IMR-90 (cell line): ENCODE measurements around the gene COPZ2. TPM values are rescaled to one million over a fixed set of nuclear protein-coding genes. Genes with fewer than 3 reads are reported as not detected.
"Not testable (repeated sequence)": the region's sequence is repeated elsewhere in the genome, so short reads cannot be mapped to it uniquely, and the experiment has no call there.

ENCODE experiments used
- ATAC-seq: fragments of 200-7000 bp; cut with Tn5 transposase; 2 replicates; pipeline ENCODE4 v1.9.1; 2020; ENCODE audit warnings: low read depth, mild to moderate bottlenecking, moderate library complexity
- BruUV-seq: library from RNA; stranded (reverse); fragments of 400-500 nt; replicated peaks from 2 replicates; lab custom pipeline; 2021; lab: Mats Ljungman, UMichigan
- CTCF ChIA-PET: fragments of 300-600 bp; formaldehyde crosslinking; extraction: SDS; loops from one replicate; lab custom pipeline; 2021; ENCODE audit warnings: antibody characterized with exemption; lab: Yijun Ruan, JAX
- POLR2A ChIA-PET: fragments of 300-600 bp; sonication (Branson Sonifier 250); formaldehyde crosslinking; loops from one replicate; lab custom pipeline; 2022; ENCODE audit warnings: antibody characterized with exemption; ENCODE audit not compliant: unreplicated experiment; lab: Charles Lee
- DNase-seq: peaks from one replicate; pipeline ENCODE4 v3.0.0; 2013
- H2AFZ ChIP-seq: replicated peaks from 2 replicates; pipeline ENCODE3; 2013; ENCODE audit warnings: low read length, mild to moderate bottlenecking; ENCODE audit not compliant: poor library complexity
- H2AK5ac ChIP-seq: 2 replicates; pipeline ENCODE4 v1.6.1; 2013; ENCODE audit warnings: low read depth, low read length, inconsistent platforms
- H2AK9ac ChIP-seq: replicated peaks from 2 replicates; pipeline ENCODE3; 2013; ENCODE audit warnings: mild to moderate bottlenecking, low read depth, low read length, moderate library complexity; ENCODE audit not compliant: poor library complexity
- H2BK120ac ChIP-seq: 2 replicates; pipeline ENCODE4 v1.6.1; 2013; ENCODE audit warnings: low read depth, low read length, inconsistent platforms
- H2BK15ac ChIP-seq: 3 replicates; pipeline ENCODE4 v1.6.1; 2013; ENCODE audit warnings: low read depth, low read length, inconsistent platforms
- H2BK20ac ChIP-seq: 2 replicates; pipeline ENCODE4 v1.6.1; 2013; ENCODE audit warnings: low read depth, mild to moderate bottlenecking, inconsistent platforms, low read length, moderate library complexity
- H2BK5ac ChIP-seq: 2 replicates; pipeline ENCODE4 v1.6.1; 2013; ENCODE audit warnings: mild to moderate bottlenecking, low read depth, low read length, inconsistent platforms; ENCODE audit not compliant: poor library complexity, severe bottlenecking
- H3K14ac ChIP-seq: replicated peaks from 2 replicates; pipeline ENCODE4 v1.6.1; 2013; ENCODE audit warnings: low read depth, low read length, inconsistent platforms
- H3K18ac ChIP-seq: 2 replicates; pipeline ENCODE4 v1.6.1; 2013; ENCODE audit warnings: low read depth, low read length, control low read depth
- H3K23ac ChIP-seq: 2 replicates; pipeline ENCODE4 v1.6.1; 2013; ENCODE audit warnings: low read depth, low read length, inconsistent platforms
- H3K27ac ChIP-seq: 2 replicates; pipeline ENCODE4 v1.5.1; 2013; ENCODE audit warnings: mild to moderate bottlenecking, control low read depth, low read length; ENCODE audit not compliant: insufficient read depth
- H3K27me3 ChIP-seq: 2 replicates; pipeline ENCODE4 v1.6.1; 2013; ENCODE audit warnings: low read length; ENCODE audit not compliant: control insufficient read depth, insufficient read depth
- H3K36me3 ChIP-seq: 2 replicates; pipeline ENCODE4 v1.6.1; 2013; ENCODE audit warnings: low read length, mixed read lengths; ENCODE audit not compliant: control insufficient read depth, insufficient read depth
- H3K4ac ChIP-seq: 2 replicates; pipeline ENCODE4 v1.6.1; 2013; ENCODE audit warnings: low read depth, low read length, inconsistent platforms
- H3K4me1 ChIP-seq: 2 replicates; pipeline ENCODE4 v1.6.1; 2013; ENCODE audit warnings: low read length, mixed read lengths; ENCODE audit not compliant: control insufficient read depth, insufficient read depth
- H3K4me2 ChIP-seq: 2 replicates; pipeline ENCODE4 v1.6.1; 2013; ENCODE audit warnings: low read depth, mild to moderate bottlenecking, control low read depth, low read length, moderate library complexity
- H3K4me3 ChIP-seq: 2 replicates; pipeline ENCODE4 v1.5.1; 2013; ENCODE audit warnings: low read depth, mild to moderate bottlenecking, control low read depth, low read length, moderate library complexity; ENCODE audit not compliant: insufficient read depth
- H3K56ac ChIP-seq: 2 replicates; pipeline ENCODE4 v1.6.1; 2013; ENCODE audit warnings: low read length, inconsistent platforms; ENCODE audit not compliant: insufficient read depth; ENCODE audit errors: extremely low read depth
- H3K79me1 ChIP-seq, 2 experiments: 2 replicates each; pipeline ENCODE4 v1.6.1; 2013; ENCODE audit warnings: low read length in 2 of 2, inconsistent platforms in 1 of 2, low read depth in 1 of 2
- H3K9ac ChIP-seq: 2 replicates; pipeline ENCODE4 v1.6.1; 2013; ENCODE audit warnings: low read depth, low read length, control low read depth
- H3K9me1 ChIP-seq: 2 replicates; pipeline ENCODE4 v1.6.1; 2013; ENCODE audit warnings: low read length, inconsistent platforms; ENCODE audit not compliant: insufficient read depth
- H3K9me3 ChIP-seq: 2 replicates; pipeline ENCODE4 v1.6.1; 2013; ENCODE audit warnings: low read length; ENCODE audit not compliant: control insufficient read depth, insufficient read depth
- H4K20me1 ChIP-seq: 2 replicates; pipeline ENCODE4 v1.6.1; 2013; ENCODE audit warnings: low read length, inconsistent platforms; ENCODE audit not compliant: insufficient read depth
- H4K5ac ChIP-seq: 2 replicates; pipeline ENCODE4 v1.6.1; 2013; ENCODE audit warnings: mild to moderate bottlenecking, low read depth, low read length, control low read depth
- H4K8ac ChIP-seq, 2 experiments: 2 replicates each; pipeline ENCODE4 v1.6.1; 2013; ENCODE audit warnings: low read depth in 2 of 2, low read length in 2 of 2, control low read depth in 1 of 2, inconsistent platforms in 1 of 2
- H4K91ac ChIP-seq: 2 replicates; pipeline ENCODE4 v1.6.1; 2013; ENCODE audit warnings: low read depth, low read length, inconsistent platforms; ENCODE audit not compliant: insufficient read depth
- WGBS, 2 experiments: methylation state at CpG; one replicate each; pipeline versions ENCODE4 v1.1.5 to v1.1.7; 2013; ENCODE audit warnings: missing lambda C conversion rate in 2 of 2; ENCODE audit not compliant: insufficient read length in 1 of 2; ENCODE audit errors: extremely low coverage in 2 of 2; 5-methylcytosine and 5-hydroxymethylcytosine counted together
- dilution Hi-C: fragments of 300-500 bp; cut with HindIII; formaldehyde crosslinking; loops from one replicate; pipeline ENCODE4 v1.14.3; 2018; ENCODE audit warnings: low sequenced_read_pairs; ENCODE audit not compliant: unreplicated experiment
- in situ Hi-C: fragments of 300-500 bp; cut with MboI; formaldehyde crosslinking; loops from 3 replicates; pipeline ENCODE4 v1.14.3; 2019; ENCODE audit warnings: low sequenced_read_pairs, inconsistent platforms, mixed read lengths
- intact Hi-C: fragments of 100-400 bp; cut with micrococcal nuclease; formaldehyde crosslinking; loops from 2 replicates; pipeline ENCODE4 v1.10.0; 2022
- polyA plus RNA-seq, 3 experiments: library from polyadenylated mRNA; depleted of rRNA; stranded (reverse); fragments of >200 nt; gene quantifications; 2 replicates each; pipeline ENCODE4 v1.2.3, GENCODE V29; 2012; ENCODE audit warnings: low replicate concordance in 1 of 3
- total RNA-seq: library from RNA; depleted of rRNA; stranded (reverse); fragments of >200 nt; gene quantifications from 2 replicates; pipeline ENCODE4 v1.2.3, GENCODE V29; 2012

The COPZ2 gene
- total and polyA plus RNA-seq, 2 of the 4 experiments (the other 2 are of a cell fraction), result 41.0 to 86.1 TPM

- H3K36me3 ChIP-seq, dilution Hi-C loops, H3K14ac ChIP-seq, H3K4me3 ChIP-seq, H3K23ac ChIP-seq, DNase-seq, H4K20me1 ChIP-seq, H3K56ac ChIP-seq, intact Hi-C loops, H3K4me2 ChIP-seq, H2AK9ac ChIP-seq, H3K9ac ChIP-seq, POLR2A ChIA-PET, H2AK5ac ChIP-seq, H2BK20ac ChIP-seq, BruUV-seq, H3K27ac ChIP-seq, H2BK5ac ChIP-seq, H3K27me3 ChIP-seq, H2BK15ac ChIP-seq, ATAC-seq, H4K8ac ChIP-seq, H2AFZ ChIP-seq, H2BK120ac ChIP-seq, H4K91ac ChIP-seq, H3K18ac ChIP-seq, H3K4ac ChIP-seq, H3K4me1 ChIP-seq, H3K9me3 ChIP-seq, H4K5ac ChIP-seq: not testable (repeated sequence)
- CTCF ChIA-PET, result interaction anchor here (1.2 kb wide), 1 partner anchor 34 kb away, joined by 3 read pairs; no protein-coding TSS in a partner anchor
- peaks cover 13% of the 10 kb centered on the region for H3K9me1 ChIP-seq
- in situ Hi-C loops, result loop anchor here (5.0 kb wide), 1 partner anchor 33 kb away; no protein-coding TSS in a partner anchor
- H3K79me1 ChIP-seq, result peaks cover 5 to 18% of the 10 kb centered on the region in 2 experiments
- no CpG with 5 or more reads among the region's 12 CpGs for WGBS, 2 experiments
Observed at GRCh38 chr17:48034734-48035133, 2.9 kb downstream of the COPZ2 start.
